ENCODE measurements around the gene CHRNA10. TPM values are rescaled to one million over a fixed set of nuclear protein-coding genes. Genes with fewer than 3 reads are reported as not detected.
A peak's percentile ranks its signal among the peaks of the same experiment; 100 is the strongest.

The CHRNA10 gene
- polyA plus RNA-seq, 3 donors: 0.73 TPM; not detected in 2

GRCh38 chr11:3669742-3670183 lies 1.4 kb downstream of the CHRNA10 start:
- Histone ChIP-seq H3K4me2 (replicated peaks; ENCODE audit: extremely low read depth, low read length, poor library complexity, severe bottlenecking) (no peak overlapping the region), H3K9ac (ENCODE audit: insufficient read depth, low read length, poor library complexity, severe bottlenecking) (no peak overlapping the region), H3K27ac (ENCODE audit: low read depth in 1 of 2, low read length in 2 of 2) (no peak overlapping the region), H2AFZ (ENCODE audit: insufficient read depth, low read depth, low read length, poor library complexity, severe bottlenecking) (no peak overlapping the region), H3K36me3 (replicated peaks in 1 of 2; ENCODE audit: control insufficient read depth in 1 of 2, insufficient read depth in 2 of 2, low read length in 2 of 2) (peaks cover 59 to 100% of the 10 kb centered on the region in 2 donors), H3K9me3 (replicated peaks in 1 of 2; ENCODE audit: control insufficient read depth in 1 of 2, insufficient read depth in 1 of 2, low read length in 2 of 2) (no peaks in the 10 kb centered on the region), H3K79me2 (ENCODE audit: insufficient read depth, low read length) (no peaks in the 10 kb centered on the region), H3K4me3 (replicated peaks in 1 of 3; ENCODE audit: low read depth in 2 of 3, low read length in 3 of 3) (no peak overlapping the region), H4K20me1 (ENCODE audit: insufficient read depth, low read length) (no peaks in the 10 kb centered on the region), H3K27me3 (ENCODE audit: control insufficient read depth in 2 of 2, insufficient read depth in 2 of 2, low read length in 2 of 2) (no peaks in the 10 kb centered on the region), H3K4me1 (ENCODE audit: control insufficient read depth in 1 of 2, insufficient read depth in 2 of 2, low read length in 2 of 2) (peaks cover 0 to 7% of the 10 kb centered on the region in 2 donors)
- Mint-ChIP-seq H3K4me1 (peaks cover 6% of the 10 kb centered on the region), H3K9me3 (peaks cover 0 to 3% (median 0%) of the 10 kb centered on the region in 7 donors), H3K27ac (peak overlapping the region in 4 of 7 donors; percentile 1 to 26 (median 8)), H3K4me3 (no peak overlapping the region), H3K27me3 (ENCODE audit: low read depth in 3 of 3) (peaks cover 0 to 4% (median 0%) of the 10 kb centered on the region in 3 donors), H3K36me3 (peaks cover 85 to 91% of the 10 kb centered on the region in 2 donors)
- WGBS (ENCODE audit: insufficient coverage): 93% methylated on average over 3 of the region's 5 CpGs
- intact Hi-C loops (cut with micrococcal nuclease): no loop called here
- TF ChIP-seq CTCF (IDR thresholded peaks at IDR 0.05): no peak
- DNase-seq: no peak

- Mint-ChIP-seq H3K4me3 (no peak overlapping the region), H3K27ac (peak overlapping the region in 1 of 7 donors; percentile 9), H3K36me3 (peaks cover 85 to 91% of the 10 kb centered on the region in 2 donors), H3K9me3 (peaks cover 0 to 3% (median 0%) of the 10 kb centered on the region in 7 donors), H3K4me1 (peaks cover 6% of the 10 kb centered on the region), H3K27me3 (ENCODE audit: low read depth in 3 of 3) (peaks cover 0 to 4% (median 0%) of the 10 kb centered on the region in 3 donors)
- 100% methylated on average over 5 of the region's 7 CpGs for WGBS (ENCODE audit: insufficient coverage)
- no peak for TF ChIP-seq CTCF (IDR thresholded peaks at IDR 0.05)
- Histone ChIP-seq H3K27ac (ENCODE audit: low read depth in 1 of 2, low read length in 2 of 2) (no peak overlapping the region), H3K4me1 (ENCODE audit: control insufficient read depth in 1 of 2, insufficient read depth in 2 of 2, low read length in 2 of 2) (peaks cover 0 to 7% of the 10 kb centered on the region in 2 donors), H3K4me2 (replicated peaks; ENCODE audit: extremely low read depth, low read length, poor library complexity, severe bottlenecking) (no peak overlapping the region), H3K79me2 (ENCODE audit: insufficient read depth, low read length) (no peaks in the 10 kb centered on the region), H3K27me3 (ENCODE audit: control insufficient read depth in 2 of 2, insufficient read depth in 2 of 2, low read length in 2 of 2) (no peaks in the 10 kb centered on the region), H3K9ac (ENCODE audit: insufficient read depth, low read length, poor library complexity, severe bottlenecking) (no peak overlapping the region), H2AFZ (ENCODE audit: insufficient read depth, low read depth, low read length, poor library complexity, severe bottlenecking) (no peak overlapping the region), H3K36me3 (replicated peaks in 1 of 2; ENCODE audit: control insufficient read depth in 1 of 2, insufficient read depth in 2 of 2, low read length in 2 of 2) (peaks cover 57 to 100% of the 10 kb centered on the region in 2 donors), H3K9me3 (replicated peaks in 1 of 2; ENCODE audit: control insufficient read depth in 1 of 2, insufficient read depth in 1 of 2, low read length in 2 of 2) (no peaks in the 10 kb centered on the region), H3K4me3 (replicated peaks in 1 of 3; ENCODE audit: low read depth in 2 of 3, low read length in 3 of 3) (no peak overlapping the region), H4K20me1 (ENCODE audit: insufficient read depth, low read length) (no peaks in the 10 kb centered on the region)
- DNase-seq: no peak
- intact Hi-C loops (cut with micrococcal nuclease): no loop called here
These were observed 2.1 kb downstream of the CHRNA10 start for GRCh38 chr11:3669128-3669527.
